ENCODE data around the gene PRKCZ.

The PRKCZ gene

GRCh38 chr1:2105781-2106524 is 55.7 kb downstream of the PRKCZ start:
- H3K9ac ChIP-seq: peak overlapping the region in 4 of 11 experiments; percentile 21 to 64 (median 36); a peak in 6 of 22 replicates
- H3K4me1 ChIP-seq: peaks cover 60 to 100% (median 96%) of the 10 kb centered on the region in 10 experiments
- peaks cover 0 to 64% (median 0%) of the 10 kb centered on the region in 11 experiments; a peak in 7 of 22 replicates for H3K27me3 ChIP-seq
- peak overlapping the region in 3 of 11 experiments; percentile 71 to 75 (median 71); a peak in 3 of 22 replicates for H3K27ac ChIP-seq
- H3K4me2 ChIP-seq: peak overlapping the region in 10 of 11 experiments; percentile 67 to 97 (median 92); a peak in 18 of 22 replicates
- H3K9me3 ChIP-seq (replicated peaks in 1 of 11): peaks cover 0 to 5% (median 0%) of the 10 kb centered on the region in 11 experiments; a peak in 1 of 22 replicates
- 0 out of 22 replicates have a peak, but pooled peaks cover 0 to 3% (median 0%) of the 10 kb centered on the region in 11 experiments for H3K36me3 ChIP-seq
- TF ChIP-seq Cebpa-rat (IDR thresholded peaks at IDR 0.05): no peak
- peaks cover 0 to 82% (median 42%) of the 10 kb centered on the region in 11 experiments; a peak in 17 of 22 replicates for H4K20me1 ChIP-seq
- no peak overlapping the region for H3K4me3 ChIP-seq

- Histone ChIP-seq H3K36me3 (0 out of 22 replicates have a peak, but pooled peaks cover 0 to 3% (median 0%) of the 10 kb centered on the region in 11 experiments), H4K20me1 (peaks cover 0 to 83% (median 42%) of the 10 kb centered on the region in 11 experiments; a peak in 17 of 22 replicates), H3K9ac (peak overlapping the region in 10 of 11 experiments; percentile 31 to 71 (median 56); a peak in 19 of 22 replicates), H3K27ac (peak overlapping the region in 8 of 11 experiments; percentile 4 to 71 (median 42); a peak in 13 of 22 replicates), H3K4me3 (peak overlapping the region in 4 of 10 experiments; percentile 12 to 34 (median 23); a peak in 5 of 20 replicates), H3K27me3 (peaks cover 0 to 56% (median 0%) of the 10 kb centered on the region in 11 experiments; a peak in 7 of 22 replicates), H3K9me3 (replicated peaks in 1 of 11) (peaks cover 0 to 5% (median 0%) of the 10 kb centered on the region in 11 experiments; a peak in 1 of 22 replicates), H3K4me1 (peaks cover 61 to 100% (median 96%) of the 10 kb centered on the region in 10 experiments), H3K4me2 (peak overlapping the region; percentile 67 to 97 (median 92))
- no peak for TF ChIP-seq Cebpa-rat (IDR thresholded peaks at IDR 0.05)
Measured at GRCh38 chr1:2106659-2107405, 56.6 kb downstream of the PRKCZ start.

- Histone ChIP-seq H3K4me3 (peak overlapping the region in 2 of 10 experiments; percentile 20 to 34; a peak in 3 of 20 replicates), H3K27ac (peak overlapping the region in 6 of 11 experiments; percentile 25 to 71 (median 54); a peak in 12 of 22 replicates), H4K20me1 (peaks cover 0 to 91% (median 42%) of the 10 kb centered on the region in 11 experiments; a peak in 17 of 22 replicates), H3K4me2 (peak overlapping the region; percentile 67 to 97 (median 92)), H3K4me1 (peaks cover 68 to 100% (median 98%) of the 10 kb centered on the region in 10 experiments), H3K36me3 (0 out of 22 replicates have a peak, but pooled peaks cover 0 to 3% (median 0%) of the 10 kb centered on the region in 11 experiments), H3K9me3 (replicated peaks in 1 of 11) (peaks cover 0 to 3% (median 0%) of the 10 kb centered on the region in 11 experiments; a peak in 1 of 22 replicates), H3K27me3 (peaks cover 0 to 51% (median 0%) of the 10 kb centered on the region in 11 experiments; a peak in 7 of 22 replicates), H3K9ac (peak overlapping the region in 10 of 11 experiments; percentile 23 to 68 (median 52); a peak in 18 of 22 replicates)
- no peak for TF ChIP-seq Cebpa-rat (IDR thresholded peaks at IDR 0.05)
Measured at GRCh38 chr1:2107586-2108212, 57.5 kb downstream of the PRKCZ start.

- peak overlapping the region; percentile 67 to 97 (median 92) for H3K4me2 ChIP-seq
- H3K9ac ChIP-seq: peak overlapping the region in 6 of 11 experiments; percentile 33 to 68 (median 63); a peak in 7 of 22 replicates
- no peak for TF ChIP-seq Cebpa-rat (IDR thresholded peaks at IDR 0.05)
- peaks cover 0 to 45% (median 0%) of the 10 kb centered on the region in 11 experiments; a peak in 7 of 22 replicates for H3K27me3 ChIP-seq
- H3K4me3 ChIP-seq: 0 out of 20 replicates have a peak overlapping the region, but pooled peaks of 1 of the 10 experiments have one; percentile 34
- H4K20me1 ChIP-seq: peaks cover 0 to 96% (median 42%) of the 10 kb centered on the region in 11 experiments; a peak in 17 of 22 replicates
- H3K36me3 ChIP-seq: 0 out of 22 replicates have a peak, but pooled peaks cover 0 to 3% (median 0%) of the 10 kb centered on the region in 11 experiments
- H3K4me1 ChIP-seq: peaks cover 71 to 100% (median 98%) of the 10 kb centered on the region in 10 experiments
- no peaks in the 10 kb centered on the region for H3K9me3 ChIP-seq (replicated peaks in 1 of 11)
- peak overlapping the region in 3 of 11 experiments; percentile 60 to 71 (median 71); a peak in 7 of 22 replicates for H3K27ac ChIP-seq
Measured at GRCh38 chr1:2108213-2108876, 58.1 kb downstream of the PRKCZ start.

GRCh38 chr1:2108877-2109580 is 58.8 kb downstream of the PRKCZ start:
- Histone ChIP-seq H3K4me1 (peaks cover 68 to 98% (median 95%) of the 10 kb centered on the region in 10 experiments), H3K27ac (no peak overlapping the region), H3K4me2 (peak overlapping the region; percentile 67 to 97 (median 92); a peak in 19 of 22 replicates), H3K9me3 (replicated peaks in 1 of 11) (no peaks in the 10 kb centered on the region), H3K9ac (no peak overlapping the region), H3K36me3 (0 out of 22 replicates have a peak, but pooled peaks cover 0 to 3% (median 0%) of the 10 kb centered on the region in 11 experiments), H4K20me1 (peaks cover 0 to 94% (median 35%) of the 10 kb centered on the region in 11 experiments; a peak in 17 of 22 replicates), H3K4me3 (no peak overlapping the region), H3K27me3 (peaks cover 0 to 38% (median 0%) of the 10 kb centered on the region in 11 experiments; a peak in 7 of 22 replicates)
- TF ChIP-seq Cebpa-rat (IDR thresholded peaks at IDR 0.05): no peak

GRCh38 chr1:2109581-2110021 is 59.4 kb downstream of the PRKCZ start:
- H3K4me1 ChIP-seq: peaks cover 62 to 97% (median 92%) of the 10 kb centered on the region in 10 experiments
- H3K9ac ChIP-seq: no peak overlapping the region
- H3K36me3 ChIP-seq: 0 out of 22 replicates have a peak, but pooled peaks cover 0 to 3% (median 0%) of the 10 kb centered on the region in 11 experiments
- no peak for TF ChIP-seq Cebpa-rat (IDR thresholded peaks at IDR 0.05)
- H3K27me3 ChIP-seq: peaks cover 0 to 35% (median 4%) of the 10 kb centered on the region in 11 experiments; a peak in 14 of 22 replicates
- no peaks in the 10 kb centered on the region for H3K9me3 ChIP-seq (replicated peaks in 1 of 11)
- peaks cover 0 to 94% (median 30%) of the 10 kb centered on the region in 11 experiments; a peak in 15 of 22 replicates for H4K20me1 ChIP-seq
- H3K27ac ChIP-seq: no peak overlapping the region
- peak overlapping the region in 7 of 11 experiments; percentile 7 to 97 (median 95); a peak in 10 of 22 replicates for H3K4me2 ChIP-seq
- H3K4me3 ChIP-seq: no peak overlapping the region
